GM19238 (cell line): ENCODE measurements around the gene AVPR2.

Experiments
- DNase-seq: peaks from one replicate; pipeline ENCODE4 v3.0.0; 2011; ENCODE audit warnings: low spot score; ENCODE audit not compliant: insufficient read length

The AVPR2 gene

DNA sequence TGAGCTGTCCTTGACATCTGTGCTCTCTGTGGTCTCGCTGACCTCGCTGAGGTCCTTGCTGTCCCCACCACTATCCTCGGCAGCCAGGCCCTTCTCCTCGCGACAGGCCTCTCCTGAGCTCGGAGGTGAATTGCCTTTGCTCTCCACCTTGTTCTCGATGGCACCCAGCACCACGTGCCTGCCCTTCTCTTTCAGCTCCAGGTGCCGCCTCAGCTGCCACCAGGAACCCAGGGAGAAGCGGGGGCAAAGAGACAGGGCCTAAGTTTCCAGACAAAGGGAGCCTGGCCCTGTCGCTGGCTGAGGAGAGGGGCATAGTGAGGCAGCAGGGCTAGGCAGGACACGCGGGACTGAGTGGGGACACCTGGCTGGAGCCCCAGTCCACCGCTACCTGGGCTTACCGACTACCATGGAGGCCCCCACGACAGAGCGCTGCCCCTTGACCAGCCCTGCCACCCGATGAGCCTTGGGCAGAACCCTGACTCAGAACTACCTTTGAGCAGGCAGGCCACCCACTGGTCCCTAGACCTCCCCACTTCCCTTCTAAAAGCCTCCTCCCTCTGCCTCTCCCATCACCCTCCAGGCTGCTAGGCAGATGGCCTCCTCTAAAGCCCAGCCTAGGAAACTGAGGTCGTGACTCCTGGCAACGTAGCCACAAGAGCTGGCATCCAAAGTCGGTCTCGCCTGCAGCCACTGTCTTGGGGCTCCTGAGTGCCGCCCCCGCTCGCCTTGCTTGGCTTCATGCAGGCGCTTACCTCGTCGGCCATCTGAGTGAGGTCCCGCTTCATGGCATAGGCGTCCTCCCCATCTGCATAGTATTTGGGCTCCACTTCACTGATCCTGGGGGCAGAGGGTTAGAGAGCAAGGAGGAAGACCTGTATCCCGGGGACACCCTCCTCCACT, 25.8 kb downstream of the AVPR2 start:
- DNase-seq: no peak

DNA sequence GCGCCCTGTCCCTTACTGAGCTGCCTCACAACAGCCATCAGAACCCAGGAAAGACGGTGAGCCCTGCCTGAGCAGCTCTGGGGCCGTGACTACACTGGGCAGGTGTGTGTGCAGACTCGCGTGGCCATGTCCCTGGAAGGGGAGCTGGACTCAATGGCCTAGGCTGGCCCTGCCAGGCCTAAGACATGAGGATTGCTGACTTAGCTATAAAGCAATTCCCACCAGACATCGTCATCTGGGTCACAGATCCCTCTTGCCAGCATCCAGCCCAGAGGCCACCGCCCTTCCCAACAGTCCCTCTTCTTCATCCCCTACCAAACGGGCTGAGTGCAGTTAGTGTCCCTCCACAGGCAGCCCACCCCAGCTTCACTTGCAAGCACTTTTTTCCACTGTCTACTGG, 26.7 kb downstream of the AVPR2 start:
- DNase-seq: no peak

DNA sequence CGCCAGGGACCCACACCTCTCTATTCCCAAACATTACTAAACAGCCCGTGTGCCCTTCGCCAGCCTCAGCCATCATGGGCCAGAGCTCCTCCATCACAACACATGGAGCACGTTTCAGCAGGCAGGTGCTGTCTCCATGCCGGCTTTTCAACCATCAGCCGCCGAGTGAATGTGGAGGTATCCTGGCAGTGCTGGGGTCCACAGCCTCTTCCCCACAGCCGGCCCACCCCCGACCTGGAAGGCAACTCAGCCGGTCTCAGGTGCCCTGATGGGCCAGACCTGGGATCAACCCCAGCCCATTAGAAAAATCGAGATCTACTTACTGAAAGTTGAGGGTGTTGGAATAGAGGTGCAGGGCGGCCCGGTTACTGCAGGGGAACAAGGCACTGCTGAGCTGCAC, 27.3 kb downstream of the AVPR2 start:
- no peak for DNase-seq

DNA sequence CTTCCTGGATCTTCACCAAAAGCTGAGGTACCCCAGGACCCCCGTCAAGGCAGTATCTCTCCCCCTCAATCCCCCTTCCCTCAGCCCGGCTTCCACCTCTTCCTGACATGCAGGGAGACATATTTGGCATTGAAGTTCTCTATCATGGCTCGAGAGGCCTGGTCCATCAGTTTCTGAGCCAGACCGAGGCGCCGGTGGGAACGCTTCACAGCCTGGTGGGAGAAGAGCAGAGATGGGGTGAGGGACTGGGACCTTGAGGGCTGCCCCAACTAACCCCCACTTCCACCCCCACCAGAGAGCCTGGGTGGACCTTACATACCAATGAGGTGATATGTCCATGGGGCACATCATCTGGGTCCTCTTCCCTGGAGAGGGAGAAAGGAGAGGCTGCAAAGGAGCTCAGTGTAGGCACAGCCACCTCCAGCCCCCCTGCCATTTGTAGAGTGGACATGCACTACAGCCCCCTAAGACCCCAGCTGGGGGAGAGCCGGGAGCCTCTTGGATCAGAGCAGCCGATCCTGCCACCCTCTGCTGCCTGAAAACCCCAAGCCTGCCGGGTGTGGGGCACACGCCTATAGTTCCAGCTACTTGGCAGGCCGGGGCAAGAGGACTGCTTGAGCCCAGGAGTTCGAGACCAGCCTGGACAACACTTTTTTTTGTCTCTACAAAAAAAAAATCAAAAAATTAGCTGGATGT, 27.9 kb downstream of the AVPR2 start:
- DNase-seq: no peak

DNA sequence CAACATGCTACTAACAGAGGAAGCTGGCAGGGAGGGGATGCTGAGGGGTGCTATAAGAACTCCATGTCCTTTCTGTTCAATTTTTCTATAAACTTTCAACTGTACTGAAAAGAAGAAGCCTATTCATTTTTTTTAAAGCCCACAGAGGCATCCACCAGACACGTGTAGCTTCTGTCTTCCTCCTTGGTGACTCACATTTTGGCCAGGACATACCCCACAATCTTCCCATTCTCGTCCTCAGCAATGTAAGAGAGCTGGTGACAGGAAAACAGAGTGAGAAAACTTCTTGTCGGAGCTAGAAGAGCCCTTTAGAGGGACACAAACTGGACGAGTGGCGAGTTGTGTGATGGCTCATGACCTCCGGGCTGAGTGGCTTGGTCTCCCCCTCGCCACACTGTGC, 29.3 kb downstream of the AVPR2 start:
- DNase-seq: no peak

DNA sequence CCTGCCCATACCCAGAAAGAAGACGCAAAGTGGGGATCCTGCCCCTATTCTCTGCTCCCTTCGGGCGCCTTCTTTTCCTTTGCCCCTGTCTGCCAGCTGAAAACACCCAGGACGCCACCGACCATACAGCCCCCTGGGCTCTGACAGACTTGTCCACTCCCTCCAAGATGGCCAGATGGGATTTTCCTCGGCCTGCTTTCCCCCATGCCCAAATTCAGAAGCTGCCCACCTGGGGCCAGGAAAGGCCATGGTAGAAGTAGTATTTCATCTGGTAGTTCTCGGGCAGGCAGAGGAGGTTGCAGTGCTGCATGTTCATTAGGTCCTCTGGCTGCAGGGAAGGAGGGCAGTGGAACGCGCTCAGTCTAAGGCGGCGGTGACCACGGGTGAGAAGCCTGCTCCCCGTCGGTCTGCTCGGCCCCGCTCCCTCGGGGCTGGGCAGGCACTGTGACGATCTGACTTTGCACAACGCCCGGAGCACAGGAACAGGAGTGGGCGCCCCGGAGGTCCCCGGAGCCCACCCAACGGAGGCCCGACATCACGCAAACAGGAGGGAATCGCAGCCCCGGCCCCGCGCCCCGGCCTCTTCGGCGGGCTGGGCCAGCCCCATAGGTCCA, 29.8 kb downstream of the AVPR2 start:
- DNase-seq: no peak

DNA sequence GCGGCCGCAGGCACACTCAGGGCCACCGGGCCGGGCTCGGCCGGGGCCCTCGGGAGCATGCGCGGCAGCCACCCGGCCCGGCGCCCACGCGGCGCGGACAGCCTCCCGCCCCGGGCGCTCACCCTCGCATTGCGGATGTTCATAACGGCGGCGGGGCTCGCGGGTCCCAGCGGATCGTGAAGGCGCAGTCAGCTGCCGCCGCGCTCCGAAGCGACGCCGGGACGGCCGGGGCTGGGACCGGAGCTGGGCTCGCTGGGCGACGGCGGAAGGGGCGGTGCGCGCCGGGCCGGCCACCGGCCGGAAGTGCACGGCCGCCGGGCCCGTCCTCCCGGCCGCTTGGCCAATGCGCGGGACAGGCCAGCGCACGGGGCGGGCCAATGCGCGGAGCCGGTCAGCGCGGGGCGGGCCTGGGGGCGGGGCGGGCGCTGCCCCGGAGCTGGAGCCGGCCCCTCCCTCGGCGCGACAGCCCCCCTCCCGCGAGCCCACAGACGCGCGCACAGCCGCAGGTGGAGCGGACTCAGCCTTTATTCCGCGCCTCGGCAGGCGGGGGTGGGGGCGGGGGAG, 30.4 kb downstream of the AVPR2 start, which contains the start of gene NAA10:
Gene NAA10 (minus strand): TSS at position 276 of the 564 bp plus-strand sequence. CDS start 133 bp downstream, at position 143.
- peak; percentile 98 for DNase-seq

DNA sequence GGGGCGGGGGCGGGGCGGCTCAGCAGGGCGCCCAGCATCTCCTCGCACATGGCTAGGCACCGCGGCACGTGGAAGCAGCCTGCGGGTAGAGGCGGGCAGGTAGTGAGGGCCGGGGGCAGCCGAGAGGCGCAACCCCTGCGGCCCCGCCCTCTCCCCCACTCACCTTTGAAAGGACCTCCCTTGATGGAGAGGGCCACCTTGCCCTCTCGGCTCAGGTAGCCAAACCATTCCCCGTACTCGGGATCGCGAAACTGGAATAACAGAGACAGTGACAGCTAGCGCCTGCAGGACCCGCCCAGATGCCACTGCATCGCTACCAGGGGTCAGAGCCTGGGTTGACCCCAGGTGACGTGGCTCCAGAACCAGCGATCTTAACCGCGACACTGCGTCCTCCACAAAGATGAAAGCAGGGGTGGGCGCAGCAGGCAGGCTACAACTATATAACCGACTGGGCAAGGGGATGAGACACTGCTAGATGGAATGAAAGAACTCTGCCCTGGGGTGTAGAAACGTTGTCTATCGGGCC, 30.9 kb downstream of the AVPR2 start:
- DNase-seq: no peak

DNA sequence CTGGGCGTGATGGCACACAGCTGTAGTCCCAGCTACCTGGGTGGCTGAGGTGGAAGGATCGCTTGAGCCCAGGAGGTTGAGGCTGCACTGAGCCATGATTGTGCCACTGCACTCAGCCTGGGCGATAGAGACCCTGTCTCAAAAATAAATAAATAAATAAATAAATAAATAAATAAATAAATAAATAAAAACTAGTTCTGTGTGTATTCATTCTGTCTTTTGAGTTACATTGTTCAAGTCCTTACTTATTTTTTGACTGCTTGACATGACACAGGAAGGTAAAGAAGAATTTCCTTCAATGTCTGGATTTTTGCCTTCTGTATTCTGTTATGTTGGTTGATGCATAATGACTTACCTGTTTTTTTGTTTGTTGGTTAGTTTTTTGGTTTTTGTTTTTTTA, 32.6 kb downstream of the AVPR2 start:
- DNase-seq: no peak

DNA sequence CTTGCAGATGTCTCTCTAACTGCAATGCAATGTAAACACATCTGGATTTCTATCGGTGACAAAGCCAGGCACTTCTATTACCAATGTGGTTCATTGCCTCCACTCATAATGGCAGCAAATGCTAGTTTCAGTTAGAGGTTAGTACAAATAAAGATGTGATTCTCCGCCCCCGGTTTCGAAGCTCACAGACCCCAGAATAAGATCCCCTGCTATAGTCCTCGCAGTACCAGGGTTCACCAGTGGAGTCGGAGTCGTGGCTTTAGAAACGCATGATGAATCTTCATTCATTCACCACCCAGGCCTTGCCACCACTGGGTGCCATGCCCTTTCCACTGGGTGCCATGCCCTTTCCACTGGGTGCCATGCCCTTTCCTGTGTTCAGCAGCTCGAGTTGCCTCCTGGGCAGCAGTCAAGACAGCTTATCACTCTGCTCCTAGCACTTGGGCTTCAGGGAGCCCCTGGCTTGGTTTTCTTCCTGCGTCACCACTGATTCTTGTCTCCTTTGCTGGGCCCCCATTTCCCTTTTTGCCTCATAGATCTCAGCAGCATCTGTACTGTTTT, 33.8 kb downstream of the AVPR2 start:
- no peak for DNase-seq

DNA sequence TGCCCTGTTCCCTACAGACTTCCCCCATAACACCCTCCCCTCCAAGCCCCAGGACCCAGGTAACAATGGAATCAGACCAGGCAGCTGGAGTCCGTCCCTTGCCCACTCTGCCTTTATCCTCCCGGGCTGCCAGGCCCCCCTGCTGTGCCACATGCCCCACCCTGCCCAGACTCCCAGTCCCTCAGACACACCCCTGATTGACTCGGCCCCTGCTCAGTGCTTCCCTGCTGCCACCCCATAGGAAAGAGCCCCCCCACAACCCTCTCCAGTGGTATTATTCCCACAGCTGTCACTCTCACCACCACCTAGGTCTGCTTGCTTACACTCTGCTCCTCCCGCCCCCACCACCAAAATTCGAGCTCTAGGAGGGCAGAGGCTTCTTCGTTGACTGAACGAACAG, 35.1 kb downstream of the AVPR2 start:
- no peak for DNase-seq

DNA sequence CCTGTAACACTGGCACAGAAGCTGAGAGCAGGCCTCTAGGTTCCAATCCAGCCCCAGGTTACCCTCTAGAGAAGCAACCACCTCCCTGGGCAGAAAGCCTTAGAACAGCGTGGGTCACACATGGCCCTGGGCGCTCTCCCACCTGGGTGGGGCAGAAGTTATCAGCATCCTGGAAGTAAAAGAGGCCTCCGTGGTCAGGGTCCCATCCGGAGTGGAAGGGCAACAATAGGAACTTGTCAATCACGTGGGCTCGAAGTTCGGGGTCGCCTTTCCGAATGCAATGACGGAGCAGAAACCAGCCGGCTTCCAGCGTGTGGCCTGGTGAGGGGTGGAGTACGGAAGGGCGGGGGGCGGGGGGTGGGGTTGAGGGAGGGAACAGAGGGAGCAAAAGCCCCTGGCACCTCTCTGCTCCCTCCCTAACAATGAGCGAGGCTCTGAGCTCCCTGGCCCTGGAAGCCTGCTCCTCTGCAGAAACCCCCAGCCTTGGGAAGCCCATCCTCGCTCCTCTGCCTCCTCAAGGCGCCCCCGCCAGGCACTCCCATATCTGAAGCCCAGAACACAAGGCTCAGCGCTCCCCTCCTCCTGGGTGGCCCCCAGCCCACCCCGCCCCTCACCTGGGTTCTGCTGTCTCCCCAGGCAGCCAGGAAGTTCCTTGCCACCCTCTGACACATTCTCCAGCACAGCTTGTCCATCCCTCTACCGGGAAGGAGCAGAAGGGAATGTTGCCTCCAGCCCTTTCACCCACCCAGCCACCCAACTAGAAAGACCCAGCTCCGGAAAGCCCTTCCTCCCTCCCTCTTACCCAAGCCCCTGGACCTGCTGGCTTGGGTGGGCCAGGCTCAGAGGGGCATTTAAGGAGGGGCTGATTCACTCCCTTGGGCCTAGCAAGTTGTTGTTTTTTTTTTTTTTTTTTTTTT, 37.1 kb downstream of the AVPR2 start:
- no peak for DNase-seq

DNA sequence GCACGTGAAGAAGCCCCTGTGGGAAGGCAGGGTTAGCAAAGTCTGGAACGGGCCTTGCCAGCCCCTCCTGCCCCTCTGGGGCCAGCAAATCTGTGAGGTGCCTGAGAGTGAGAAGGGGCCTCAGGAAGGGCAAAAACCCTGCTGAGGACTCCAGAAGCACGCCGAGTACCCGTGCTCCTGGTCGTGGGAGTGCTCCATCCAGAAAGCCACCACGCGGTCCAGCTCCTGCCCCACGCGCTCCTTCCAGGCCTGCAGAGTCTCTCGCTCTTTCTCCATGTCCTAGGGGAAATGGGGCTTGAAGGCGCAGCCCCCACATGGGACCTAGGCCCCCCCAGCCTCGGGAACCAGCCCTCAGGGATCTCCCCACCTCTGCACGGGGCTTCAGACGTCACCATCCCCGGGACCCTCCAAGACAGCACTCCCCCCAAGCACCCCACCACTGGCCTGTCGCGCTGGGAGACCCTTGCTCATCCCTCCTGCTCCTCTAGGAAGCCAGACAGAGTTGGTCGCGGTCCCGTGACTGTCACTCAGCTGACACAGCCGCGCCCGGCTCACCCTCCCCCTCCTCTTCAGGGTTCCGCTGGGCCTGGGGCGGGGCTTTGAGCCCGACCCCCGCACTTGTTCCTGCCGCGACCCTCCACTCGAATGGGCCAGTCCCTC, 39.8 kb downstream of the AVPR2 start, which contains the start of gene RENBP:
Gene RENBP (minus strand): TSS at position 504 of the 660 bp plus-strand sequence. CDS start 33 bp downstream, at position 471.
- peak; percentile 49 for DNase-seq

DNA sequence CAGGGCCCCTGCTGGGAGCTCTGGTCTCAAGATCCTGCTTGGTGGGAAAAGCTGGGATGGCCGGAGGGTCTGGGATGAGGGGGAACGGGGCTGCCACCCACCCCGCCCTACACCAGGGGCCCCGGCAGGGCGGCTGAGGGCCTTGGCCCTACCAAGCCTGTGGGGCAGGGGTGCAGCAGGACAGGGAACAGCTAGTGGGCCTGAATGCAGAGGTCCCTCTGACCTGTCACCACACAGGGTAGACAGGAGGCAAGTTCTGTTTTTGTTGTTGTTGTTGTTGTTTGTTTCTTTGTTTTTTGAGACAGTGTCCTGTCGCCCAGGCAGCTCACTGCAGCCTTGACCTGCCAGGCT, 40.3 kb downstream of the AVPR2 start:
- DNase-seq: no peak

DNA sequence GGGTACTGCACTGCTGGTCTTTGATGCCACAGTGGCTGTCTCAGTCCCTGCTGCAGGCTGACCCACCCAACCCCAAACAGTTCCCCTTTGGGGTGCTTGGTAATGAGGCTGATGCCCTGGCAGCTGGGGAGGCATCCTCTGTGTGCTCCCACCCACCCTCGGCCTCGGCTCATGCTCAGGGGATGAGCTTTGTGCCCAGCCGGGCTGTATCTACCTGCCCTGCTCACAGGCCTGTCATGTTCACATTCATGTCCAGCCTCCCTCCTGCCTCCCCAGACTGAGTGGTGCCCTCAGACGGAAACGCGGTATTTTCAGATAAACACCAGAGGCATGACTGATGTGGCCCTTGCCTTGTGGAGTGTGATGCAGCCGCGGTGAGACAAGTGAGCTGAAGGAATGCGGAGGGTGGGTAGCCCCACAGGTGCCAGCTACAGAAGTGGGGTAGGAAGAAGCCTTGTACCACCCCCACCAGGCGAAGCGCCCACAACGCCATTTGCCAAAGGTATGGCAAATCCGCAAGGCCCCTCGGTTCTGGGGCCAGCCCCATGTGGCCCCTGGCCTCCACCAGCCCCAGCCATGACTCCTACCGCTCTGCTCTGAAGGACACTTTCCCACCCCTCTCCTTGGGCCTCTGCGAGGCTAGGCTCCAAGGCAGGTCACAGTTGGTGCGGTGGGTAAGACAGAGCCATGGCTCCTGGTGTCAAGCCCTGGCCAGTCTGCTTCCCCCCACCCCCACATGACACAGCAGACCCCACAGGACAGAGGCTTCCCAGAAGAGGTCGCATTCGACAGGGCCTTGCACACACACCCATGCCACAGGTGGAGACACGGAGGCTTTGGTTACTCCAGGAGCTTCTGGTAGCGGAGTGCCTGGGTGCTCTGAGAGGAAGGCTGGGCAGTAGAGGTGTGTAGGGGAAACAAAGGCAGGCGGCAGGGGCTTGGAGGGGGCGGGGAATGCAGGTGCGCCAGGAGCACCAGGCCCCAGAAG, 41.8 kb downstream of the AVPR2 start:
- DNase-seq: no peak

DNA sequence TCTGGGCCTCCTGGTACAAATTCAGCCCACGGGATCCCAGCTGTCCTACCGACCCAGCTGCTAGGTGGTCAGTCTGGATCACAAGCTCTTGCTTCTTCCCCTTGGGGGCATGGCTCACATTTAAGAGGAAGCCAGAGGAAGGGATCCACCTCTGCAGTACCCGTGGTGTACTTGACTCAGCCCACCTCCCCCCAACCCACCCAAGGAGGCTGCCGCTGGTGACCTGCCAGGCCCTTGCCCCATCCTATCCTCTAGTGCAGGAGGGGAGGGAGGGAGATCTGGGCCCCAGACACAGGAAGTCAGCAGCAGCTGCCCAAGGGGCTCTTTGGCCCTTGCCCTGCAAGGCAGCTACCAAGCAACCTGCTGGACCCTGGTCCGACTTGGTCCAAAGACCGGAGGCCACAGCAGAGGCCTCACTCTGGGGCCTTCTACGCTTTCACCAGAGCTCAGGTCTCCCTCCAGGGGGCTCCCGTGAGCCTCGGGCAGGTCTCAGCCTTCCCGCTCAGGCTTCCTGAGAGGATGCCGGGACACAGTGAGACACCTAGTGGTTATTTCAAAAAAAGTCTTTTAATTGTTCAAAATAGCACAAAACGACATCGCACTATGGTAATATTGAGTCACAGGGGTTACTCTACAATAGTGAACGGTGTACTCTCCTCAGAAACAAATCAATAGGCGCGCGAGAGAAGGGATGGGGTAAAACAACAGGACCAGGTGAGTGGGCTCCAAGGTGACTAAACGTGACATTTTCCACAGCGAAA, 42.7 kb downstream of the AVPR2 start:
- peak; percentile 88 for DNase-seq

DNA sequence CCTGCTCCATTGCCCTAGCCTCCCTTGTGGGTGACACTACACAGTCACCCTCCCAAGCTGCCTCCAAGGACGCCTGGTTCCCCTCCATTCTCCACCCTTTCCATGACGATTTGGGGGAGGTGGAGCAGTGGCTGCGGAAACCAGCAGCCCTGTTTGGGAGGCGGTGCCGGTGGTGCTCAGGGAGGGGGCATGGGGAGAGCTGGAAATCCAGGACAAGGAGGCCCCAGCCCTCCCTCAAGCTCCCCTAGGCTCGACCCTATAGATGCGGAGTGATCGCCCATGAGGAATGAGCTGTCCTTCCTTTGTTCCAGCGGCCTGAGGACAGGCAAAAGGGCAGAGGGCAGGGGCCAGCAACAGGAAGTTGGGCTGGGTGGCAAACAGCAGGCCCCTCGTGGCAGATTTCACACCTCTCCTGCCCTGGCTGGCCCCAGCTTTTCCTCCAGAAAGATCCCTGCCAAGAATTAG, 43.6 kb downstream of the AVPR2 start:
- DNase-seq: no peak
